Measurements from ENCODE around the gene ZNF318.

The ZNF318 gene

DNA sequence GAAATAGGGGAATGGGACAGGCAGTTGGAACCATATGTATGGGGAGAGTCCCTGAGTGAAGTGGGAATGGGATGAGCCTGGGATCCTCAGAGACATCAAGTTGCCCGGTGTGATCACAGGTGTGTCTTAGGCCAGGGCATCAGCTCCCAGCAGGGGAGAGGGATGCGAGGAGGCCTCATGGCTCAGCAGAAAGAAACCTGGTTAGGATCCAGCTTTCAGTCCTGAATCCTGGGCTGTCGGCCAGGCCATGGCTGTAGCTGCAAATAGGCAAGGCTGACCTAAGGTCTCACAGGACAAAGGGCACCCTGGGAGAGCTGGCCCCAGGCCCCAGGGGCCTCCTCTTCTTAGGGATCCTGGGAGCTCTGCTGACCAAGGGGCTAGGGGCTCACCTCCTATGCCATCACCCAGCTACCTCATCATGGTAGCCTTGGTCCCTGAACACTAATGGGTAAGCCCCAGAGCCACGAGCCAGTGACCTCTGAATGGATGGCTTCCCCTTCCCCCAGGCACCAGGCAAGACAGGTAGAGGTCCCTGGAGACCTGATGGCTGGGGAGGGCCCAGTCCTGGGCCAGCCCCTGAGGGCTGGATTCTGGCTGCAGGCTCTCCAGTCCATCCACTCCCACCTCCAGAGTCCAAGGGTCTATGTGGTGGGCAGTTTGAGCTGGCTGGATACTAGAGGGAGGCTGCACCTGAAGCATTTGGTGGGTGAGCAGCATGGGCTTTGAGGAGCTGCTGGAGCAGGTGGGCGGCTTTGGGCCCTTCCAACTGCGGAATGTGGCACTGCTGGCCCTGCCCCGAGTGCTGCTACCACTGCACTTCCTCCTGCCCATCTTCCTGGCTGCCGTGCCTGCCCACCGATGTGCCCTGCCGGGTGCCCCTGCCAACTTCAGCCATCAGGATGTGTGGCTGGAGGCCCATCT, 71.5 kb downstream of the ZNF318 start, which contains the start of gene SLC22A7:
TSS of gene SLC22A7 (plus strand) at position 617 of the 921 bp plus-strand sequence. CDS start at position 716, 99 bp downstream.
- no peak for DNase-seq

DNA sequence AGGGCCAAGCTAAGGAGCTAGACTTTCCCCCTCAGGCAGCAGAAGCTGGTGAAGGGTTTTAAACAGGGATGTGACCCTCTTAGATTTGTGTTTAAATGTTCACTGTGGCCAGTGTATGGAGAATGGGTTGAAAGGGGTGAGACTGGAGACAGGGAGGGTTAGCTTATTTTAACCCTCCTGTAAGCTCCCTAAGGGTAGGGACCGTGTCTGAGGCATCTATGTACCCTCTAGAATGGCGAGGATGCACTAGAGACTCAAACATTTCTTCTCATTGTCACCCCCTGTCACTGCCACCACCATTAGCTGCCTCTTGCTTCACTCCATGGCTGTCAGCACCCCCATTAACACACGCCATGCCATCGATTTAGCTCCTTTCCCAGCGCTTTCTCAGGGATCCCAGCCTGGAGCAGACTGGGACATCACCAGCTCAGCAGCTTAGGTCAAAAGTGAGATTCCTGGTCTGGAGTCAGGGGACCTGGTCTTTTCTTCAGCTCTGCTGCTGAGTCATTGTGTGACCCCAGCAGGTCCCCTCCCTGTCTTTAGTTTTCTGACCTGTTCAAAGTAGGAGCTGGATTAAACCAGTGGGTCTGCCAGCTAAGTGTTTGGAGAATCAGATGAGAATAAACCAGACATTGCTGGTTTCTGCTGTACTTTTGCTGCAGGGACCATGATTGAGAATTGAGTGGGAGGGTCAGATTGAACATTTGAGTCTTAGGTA, 72.5 kb downstream of the ZNF318 start:
- DNase-seq: no peak

DNA sequence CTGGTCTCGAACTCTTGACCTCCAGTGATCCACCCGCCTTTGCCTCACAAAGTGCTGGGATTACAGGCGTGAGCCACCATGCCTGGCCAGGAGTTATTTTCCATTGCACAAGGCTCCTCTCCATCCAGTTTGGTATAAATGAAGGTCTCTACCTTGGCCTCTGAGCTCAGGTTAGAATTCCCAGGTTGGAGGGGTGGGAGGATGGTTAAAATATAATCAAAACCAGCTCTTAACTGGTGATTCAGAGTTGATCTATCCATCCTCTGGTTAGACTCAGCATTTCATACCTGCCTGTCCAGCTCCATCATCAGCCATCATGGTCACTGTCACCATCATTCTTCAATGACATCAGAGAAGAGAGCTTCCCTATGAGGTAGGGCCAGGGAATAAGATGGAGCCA, 74.0 kb downstream of the ZNF318 start:
- DNase-seq: no peak

DNA sequence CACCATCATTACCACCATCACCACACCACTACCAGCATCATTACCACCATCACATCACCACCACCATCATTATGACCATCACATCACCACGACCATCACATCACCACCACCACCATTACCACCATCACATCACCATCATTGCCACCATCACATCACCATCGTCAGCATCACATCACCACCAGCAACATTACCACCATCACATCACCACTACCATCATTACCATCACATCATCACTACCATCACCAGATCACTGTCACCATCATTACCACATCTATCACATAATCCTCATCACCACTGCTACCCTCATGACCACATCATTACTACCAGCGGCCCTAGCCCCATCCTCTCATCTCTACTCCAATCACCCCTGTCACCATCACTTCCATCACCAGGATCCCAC, 74.9 kb downstream of the ZNF318 start:
- DNase-seq: no peak

DNA sequence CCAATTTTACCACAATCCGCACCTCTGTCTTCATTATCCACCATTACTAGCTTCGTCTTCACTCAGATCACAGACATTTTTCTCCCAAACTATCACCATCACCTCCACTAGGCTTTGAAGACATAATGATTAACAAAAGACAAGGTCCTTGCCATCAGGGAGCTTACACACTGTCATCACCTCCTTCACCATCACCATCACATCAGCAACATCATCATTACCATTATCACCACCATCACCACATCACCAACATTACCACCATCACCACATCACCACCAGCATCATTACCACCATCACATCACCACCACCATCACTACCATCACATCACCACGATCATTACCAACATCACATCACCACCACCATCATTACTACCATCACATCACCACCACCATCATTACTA, 75.7 kb downstream of the ZNF318 start:
- no peak for DNase-seq

- DNase-seq: no peak
Measured at GRCh38 chr6:43292763-43293318, 76.6 kb downstream of the ZNF318 start.

DNA sequence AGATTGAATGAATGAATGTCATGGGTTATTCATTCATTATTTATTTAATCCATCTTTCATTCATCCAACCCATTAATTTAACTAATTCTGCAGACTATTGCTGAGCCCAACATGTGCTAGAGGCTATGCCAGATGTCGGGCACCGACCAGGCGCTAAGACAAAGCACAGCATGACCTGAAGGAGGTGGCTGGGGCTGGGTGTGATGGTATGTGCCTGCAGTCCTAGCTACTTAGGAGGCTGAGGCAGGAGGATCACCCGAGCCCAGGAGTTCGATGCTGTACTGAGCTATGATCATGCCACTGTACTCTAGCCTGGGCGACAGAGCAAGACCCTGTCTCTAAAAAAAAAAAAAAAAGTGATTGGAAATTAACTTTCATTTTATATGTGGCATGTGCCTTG, 77.1 kb downstream of the ZNF318 start:
- DNase-seq: no peak

DNA sequence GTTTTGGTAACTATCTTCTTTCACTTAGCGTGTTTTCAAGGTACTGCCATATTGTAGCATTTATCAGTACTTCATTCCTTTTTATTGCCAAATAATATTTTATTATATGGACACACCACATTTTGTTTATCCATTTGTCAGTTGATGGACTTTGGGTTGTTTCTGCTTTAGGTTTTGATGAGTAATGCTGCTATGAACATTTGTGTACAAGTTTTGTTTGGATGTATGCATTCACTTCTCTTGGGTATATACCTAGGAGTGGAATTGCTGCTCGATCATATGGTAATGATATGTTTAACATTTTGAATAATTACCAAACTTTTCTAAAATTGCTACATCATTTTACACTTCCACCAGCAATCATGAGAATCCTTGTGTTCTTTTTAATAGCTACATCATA, 77.7 kb downstream of the ZNF318 start:
- DNase-seq: no peak

- no peak for DNase-seq
Measured at GRCh38 chr6:43290905-43291355, 78.5 kb downstream of the ZNF318 start.

DNA sequence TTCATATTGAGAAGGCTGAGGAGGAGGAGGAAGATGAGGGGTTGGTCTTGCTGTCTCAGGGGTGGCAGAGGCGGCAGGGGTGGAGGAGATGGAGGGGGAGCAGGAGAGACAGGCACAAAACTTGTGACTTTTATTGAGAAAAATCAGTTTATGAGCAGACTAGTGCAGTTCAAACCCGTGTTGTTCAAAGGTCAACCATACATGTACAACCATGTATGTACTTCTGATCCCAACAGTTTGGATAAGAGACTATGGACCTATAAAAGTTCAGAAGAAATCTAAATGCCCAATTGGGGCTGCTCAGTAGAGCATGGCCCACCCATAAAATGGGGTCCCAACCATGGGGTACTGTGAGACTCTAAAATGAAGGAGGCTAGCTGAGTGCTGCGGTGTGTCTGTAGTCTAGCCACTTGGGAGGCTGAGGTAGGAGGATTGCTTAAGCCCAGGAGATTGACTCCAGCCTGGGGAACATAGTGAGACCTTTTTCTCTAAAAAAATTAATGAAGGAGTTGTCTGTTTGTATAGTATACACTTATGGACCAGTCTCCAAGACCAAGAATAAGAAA, 79.0 kb downstream of the ZNF318 start:
- no peak for DNase-seq

DNA sequence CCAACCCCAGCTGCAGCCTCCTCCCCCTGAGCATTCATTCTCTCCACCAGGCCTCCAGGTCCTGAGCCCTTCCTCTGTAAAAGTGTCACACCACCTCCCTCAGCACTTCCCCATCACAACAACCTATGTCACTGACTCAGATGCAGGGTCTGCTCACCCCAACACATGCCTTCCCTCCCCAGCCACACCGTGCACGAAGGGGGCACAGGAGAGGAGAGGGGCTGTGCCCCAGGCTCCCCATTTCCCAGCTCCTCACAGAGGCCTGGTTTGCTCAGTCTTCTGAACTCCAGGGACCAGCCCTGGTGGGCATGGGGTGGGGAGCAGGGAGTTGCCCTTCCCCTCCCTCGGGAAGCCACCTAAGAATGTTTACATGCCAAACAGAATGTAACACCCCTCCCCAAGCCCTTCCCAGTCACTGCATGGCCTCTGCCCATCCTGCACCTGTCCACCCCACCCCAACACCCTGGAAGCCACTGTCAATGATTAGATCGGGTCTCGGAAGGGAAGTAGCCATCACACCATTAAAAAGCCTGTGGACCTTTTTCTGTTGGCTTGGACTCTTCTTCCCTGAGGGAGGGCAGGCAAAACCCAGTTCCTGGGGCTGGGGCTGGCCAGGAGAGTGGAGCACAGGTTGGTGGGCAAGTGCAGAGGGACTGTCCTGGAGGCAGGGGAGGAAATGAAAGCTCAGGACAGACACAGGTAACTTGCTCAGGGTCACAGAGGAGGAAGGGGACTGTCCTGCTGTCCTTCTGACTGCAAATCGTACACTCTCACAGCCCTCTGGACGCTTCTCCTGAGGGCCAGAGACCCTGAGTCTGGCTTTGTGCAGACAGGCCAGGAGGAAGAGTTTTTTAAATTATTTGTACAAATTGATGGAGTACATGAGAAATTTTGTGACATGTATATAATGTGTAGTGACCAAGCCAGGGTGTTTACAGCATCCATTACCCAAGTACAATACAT, 81.4 kb downstream of the ZNF318 start:
- no peak for DNase-seq

DNA sequence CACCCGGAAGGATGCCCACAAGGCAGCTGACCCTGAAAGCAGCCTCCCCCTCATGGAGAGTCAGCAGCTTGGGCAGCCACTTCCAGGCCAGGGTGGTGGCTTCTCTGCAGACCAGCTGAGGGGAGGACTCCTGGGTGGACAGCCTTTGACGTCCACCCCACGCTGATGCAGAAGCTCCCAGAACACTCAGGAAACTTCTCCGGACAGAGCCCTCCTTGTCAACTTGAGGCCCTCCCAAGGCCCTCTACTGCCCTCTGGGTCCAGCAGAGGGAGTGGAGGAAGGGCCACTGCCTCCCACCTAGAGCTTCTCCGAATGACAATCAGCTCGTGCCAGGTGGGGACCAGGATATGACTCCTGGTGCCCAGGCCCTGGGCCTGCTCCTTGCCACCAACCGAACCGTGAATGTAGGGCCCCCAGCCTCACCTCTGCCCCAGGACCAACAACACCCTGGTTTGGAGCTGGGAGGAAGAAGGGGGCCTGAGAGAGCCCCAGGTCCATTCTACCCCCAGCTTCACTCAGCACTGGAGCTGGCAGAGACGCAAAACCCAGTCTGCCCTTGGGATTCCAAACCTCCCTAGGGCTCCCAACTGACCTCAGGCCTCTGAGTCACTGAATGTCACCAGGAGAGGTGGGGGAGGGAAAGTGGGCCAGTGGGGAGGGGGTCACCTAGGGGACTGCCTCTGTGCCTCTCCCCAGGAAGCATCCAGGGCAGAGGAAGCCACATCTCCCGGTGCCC, 82.3 kb downstream of the ZNF318 start:
- no peak for DNase-seq

DNA sequence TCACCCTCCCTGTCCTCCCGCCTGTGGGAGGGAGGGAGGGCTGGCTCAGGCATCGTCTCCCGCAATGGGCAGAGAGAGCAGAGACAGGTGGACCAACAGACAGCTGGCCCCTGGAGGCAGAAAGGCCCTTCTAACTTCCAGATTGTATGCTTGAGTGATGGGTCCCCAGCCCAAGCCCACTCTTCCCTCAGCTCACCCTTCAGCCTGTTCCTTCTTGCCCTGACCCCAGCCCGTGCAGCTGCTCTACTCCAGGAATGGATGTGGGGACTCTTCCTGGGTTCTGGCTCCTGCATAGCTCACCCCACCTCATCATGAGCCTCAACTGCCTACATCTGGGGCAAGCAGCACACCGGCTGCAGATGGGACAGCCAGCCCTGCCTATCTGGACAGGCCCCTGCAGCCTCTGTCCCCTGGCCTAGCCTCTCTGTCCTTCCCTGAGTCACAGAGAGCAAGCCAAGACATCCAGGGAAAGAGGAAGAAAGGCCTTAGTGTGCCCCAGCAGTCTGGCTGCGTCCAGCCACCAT, 82.9 kb downstream of the ZNF318 start:
- no peak for DNase-seq

Data from NCI-H2107 (cell line).